A549 treated with AZD2906 at 1 μM for 4 hours (cell line): ENCODE results near the gene ANKFY1. TPM values are rescaled to one million over a fixed set of nuclear protein-coding genes. Genes with fewer than 3 reads are reported as not detected.

Source experiments
- total RNA-seq: library from RNA; stranded (reverse); fragments of 200-300 nt; extraction: Qiagen RNA extraction; gene quantifications from 5 replicates; pipeline ENCODE4 v1.2.3, GENCODE V29; 2022

ANKFY1 gene, protein sequence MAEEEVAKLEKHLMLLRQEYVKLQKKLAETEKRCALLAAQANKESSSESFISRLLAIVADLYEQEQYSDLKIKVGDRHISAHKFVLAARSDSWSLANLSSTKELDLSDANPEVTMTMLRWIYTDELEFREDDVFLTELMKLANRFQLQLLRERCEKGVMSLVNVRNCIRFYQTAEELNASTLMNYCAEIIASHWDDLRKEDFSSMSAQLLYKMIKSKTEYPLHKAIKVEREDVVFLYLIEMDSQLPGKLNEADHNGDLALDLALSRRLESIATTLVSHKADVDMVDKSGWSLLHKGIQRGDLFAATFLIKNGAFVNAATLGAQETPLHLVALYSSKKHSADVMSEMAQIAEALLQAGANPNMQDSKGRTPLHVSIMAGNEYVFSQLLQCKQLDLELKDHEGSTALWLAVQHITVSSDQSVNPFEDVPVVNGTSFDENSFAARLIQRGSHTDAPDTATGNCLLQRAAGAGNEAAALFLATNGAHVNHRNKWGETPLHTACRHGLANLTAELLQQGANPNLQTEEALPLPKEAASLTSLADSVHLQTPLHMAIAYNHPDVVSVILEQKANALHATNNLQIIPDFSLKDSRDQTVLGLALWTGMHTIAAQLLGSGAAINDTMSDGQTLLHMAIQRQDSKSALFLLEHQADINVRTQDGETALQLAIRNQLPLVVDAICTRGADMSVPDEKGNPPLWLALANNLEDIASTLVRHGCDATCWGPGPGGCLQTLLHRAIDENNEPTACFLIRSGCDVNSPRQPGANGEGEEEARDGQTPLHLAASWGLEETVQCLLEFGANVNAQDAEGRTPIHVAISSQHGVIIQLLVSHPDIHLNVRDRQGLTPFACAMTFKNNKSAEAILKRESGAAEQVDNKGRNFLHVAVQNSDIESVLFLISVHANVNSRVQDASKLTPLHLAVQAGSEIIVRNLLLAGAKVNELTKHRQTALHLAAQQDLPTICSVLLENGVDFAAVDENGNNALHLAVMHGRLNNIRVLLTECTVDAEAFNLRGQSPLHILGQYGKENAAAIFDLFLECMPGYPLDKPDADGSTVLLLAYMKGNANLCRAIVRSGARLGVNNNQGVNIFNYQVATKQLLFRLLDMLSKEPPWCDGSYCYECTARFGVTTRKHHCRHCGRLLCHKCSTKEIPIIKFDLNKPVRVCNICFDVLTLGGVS
- 27.7 to 32.7 TPM (median 29.5 TPM) in 5 replicates for total RNA-seq

DNA sequence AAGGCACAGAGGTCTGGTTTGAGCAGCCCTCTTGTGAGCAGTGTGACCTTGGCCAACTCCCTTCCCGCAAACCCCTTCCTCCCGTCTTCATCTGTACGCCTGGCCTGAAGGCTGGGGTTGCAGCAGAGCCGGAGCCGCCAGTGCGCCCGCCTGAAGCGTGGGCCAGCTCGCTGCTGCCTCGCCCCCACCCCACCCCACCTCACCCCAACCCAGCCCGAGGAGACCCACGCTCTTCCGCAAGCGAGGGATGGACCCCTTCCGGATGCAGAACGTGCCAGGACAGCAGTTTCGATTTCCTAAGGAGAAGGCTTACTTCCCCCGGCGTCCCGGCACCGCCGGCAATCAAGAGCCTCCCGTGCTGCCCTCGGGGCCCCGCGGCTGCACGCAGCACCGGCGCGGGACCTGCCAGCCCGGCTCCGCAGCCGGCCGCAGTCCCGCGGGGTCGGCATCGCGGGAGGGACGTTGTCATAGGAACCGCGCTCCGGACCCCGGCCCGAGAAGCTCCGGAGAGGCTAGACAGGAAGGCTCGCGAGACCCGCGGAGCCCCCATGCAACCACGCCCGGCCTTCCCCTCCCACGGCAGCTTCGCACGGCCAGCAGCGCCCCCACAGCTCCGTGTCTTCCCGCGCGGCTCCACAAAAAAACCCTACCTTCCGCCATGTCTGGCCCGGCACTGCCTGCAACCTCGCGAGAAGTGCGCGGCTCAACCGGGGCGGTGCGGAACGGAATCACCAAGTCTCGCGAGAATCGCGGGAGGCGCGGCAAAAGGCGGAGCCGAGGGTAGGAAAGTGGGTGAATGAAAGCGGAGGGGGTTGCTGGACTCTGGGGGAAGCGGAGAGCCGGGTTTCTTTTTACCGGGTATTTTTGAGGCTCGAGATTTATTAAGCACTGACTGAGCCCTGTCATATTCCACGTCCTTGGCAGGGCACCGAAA lies at the start of gene ANKFY1:
Gene ANKFY1, minus strand, starts transcription at position 698 of the 934 bp plus-strand sequence. Its CDS starts 38 bp downstream, at position 660.

Other genes starting within 250 kb of the ANKFY1 start
- 12.1 to 15.2 TPM (median 13.9 TPM) in 5 replicates for gene ZZEF1, start 120.9 kb downstream of the ANKFY1 start, total RNA-seq
- 17.4 to 20.2 TPM (median 18.0 TPM) in 5 replicates for gene CYB5D2, start 120.8 kb downstream of the ANKFY1 start, total RNA-seq
- gene UBE2G1, start 102.7 kb upstream of the ANKFY1 start, total RNA-seq: 76.3 to 84.6 TPM (median 81.2 TPM) in 5 replicates
- gene SPNS3, start 170.0 kb upstream of the ANKFY1 start, total RNA-seq: 0.03 to 0.17 TPM (median 0.06 TPM) in 4 of 5 replicates, not detected in the other
- gene SPNS2, start 234.9 kb upstream of the ANKFY1 start, total RNA-seq: 9.9 to 19.0 TPM (median 14.4 TPM) in 5 replicates